Fibroblast of lung (primary cell): ENCODE data around the gene CPSF3.

ENCODE experiments used
- EZH2 ChIP-seq: IDR thresholded peaks from 2 replicates; pipeline ENCODE4 v1.5.1; 2012; ENCODE audit warnings: low read length, control low read depth, mild to moderate bottlenecking; ENCODE audit errors: missing control alignments
- TF ChIP-seq, protein P1 (sequence below), 2 donors: IDR thresholded peaks in 1 of 2; conservative IDR thresholded peaks in 1 of 2; 1 replicate in 1 of 2; 2 replicates in 1 of 2; pipeline ENCODE4 v1.5.1; 2011 to 2012; ENCODE audit warnings: low read length in 2 of 2, control low read depth in 1 of 2, inconsistent platforms in 1 of 2, low read depth in 1 of 2, mild to moderate bottlenecking in 1 of 2

DNA sequence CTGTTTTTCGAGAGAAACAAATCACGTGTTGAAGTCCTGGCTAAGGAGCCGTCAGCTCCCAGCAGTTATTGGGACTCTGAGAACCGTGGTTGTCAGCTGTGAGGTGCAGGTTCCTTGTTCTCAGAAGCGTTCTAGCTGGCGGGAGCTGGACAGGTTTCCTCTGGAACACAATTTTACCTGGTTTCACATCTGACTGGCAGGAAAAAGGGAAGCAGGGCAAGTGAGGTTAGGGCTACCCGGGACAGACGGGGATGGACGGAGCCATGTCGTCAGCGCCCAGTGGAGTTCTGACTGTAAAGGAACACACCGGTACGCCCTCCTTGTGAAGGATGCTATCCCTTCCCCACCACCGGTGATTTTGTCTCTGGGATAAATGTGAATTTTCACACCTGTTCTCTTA, 26.3 kb upstream of the CPSF3 start:
- TF ChIP-seq, protein P1, sequence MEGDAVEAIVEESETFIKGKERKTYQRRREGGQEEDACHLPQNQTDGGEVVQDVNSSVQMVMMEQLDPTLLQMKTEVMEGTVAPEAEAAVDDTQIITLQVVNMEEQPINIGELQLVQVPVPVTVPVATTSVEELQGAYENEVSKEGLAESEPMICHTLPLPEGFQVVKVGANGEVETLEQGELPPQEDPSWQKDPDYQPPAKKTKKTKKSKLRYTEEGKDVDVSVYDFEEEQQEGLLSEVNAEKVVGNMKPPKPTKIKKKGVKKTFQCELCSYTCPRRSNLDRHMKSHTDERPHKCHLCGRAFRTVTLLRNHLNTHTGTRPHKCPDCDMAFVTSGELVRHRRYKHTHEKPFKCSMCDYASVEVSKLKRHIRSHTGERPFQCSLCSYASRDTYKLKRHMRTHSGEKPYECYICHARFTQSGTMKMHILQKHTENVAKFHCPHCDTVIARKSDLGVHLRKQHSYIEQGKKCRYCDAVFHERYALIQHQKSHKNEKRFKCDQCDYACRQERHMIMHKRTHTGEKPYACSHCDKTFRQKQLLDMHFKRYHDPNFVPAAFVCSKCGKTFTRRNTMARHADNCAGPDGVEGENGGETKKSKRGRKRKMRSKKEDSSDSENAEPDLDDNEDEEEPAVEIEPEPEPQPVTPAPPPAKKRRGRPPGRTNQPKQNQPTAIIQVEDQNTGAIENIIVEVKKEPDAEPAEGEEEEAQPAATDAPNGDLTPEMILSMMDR (conservative IDR thresholded peaks at IDR 0.05 in 1 of 2, IDR thresholded peaks at IDR 0.05 in 1 of 2; ENCODE audit: low read depth in 1 of 2, low read length in 2 of 2), result no peak
- TF ChIP-seq EZH2, result no peak
